Measurements from ENCODE around the gene RNF213. TPM values are rescaled to one million over a fixed set of nuclear protein-coding genes. Genes with fewer than 3 reads are reported as not detected.

The RNF213 gene
- total RNA-seq, 1 donor from 2014 or later: 80.5 TPM

DNA sequence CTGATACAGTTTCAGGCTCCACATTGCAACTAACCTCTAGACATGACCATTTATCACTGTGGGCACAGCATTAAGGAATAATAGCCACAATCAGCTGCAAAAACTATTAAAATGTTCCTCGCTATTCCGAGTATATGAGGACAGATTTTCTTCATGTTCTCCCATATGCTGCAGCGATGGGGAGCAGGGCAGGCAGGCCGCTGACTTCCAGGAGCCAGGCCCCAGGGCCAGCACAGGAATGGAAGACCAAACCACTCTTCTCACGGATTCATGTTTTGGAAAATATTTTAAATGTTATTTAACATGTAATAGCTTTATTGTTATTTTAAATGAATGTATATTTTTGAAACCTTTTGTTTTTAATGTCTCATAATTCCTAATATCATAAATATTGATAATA is 110.5 kb downstream of the RNF213 start:
- no peak overlapping the region for H3K4me3 ChIP-seq (ENCODE audit: low read depth, low read length)
- no peak for DNase-seq (ENCODE audit: low read depth)
- TF ChIP-seq CTCF (conservative IDR thresholded peaks at IDR 0.05; ENCODE audit: low read depth, low read length): no peak

- no peak overlapping the region for H3K4me3 ChIP-seq (ENCODE audit: low read depth, low read length)
- DNase-seq (ENCODE audit: low read depth): no peak
- no peak for TF ChIP-seq CTCF (conservative IDR thresholded peaks at IDR 0.05; ENCODE audit: low read depth, low read length)
Observed at GRCh38 chr17:80372456-80372855, 111.8 kb downstream of the RNF213 start.

GRCh38 chr17:80372922-80373570 is 112.4 kb downstream of the RNF213 start:
- no peak for TF ChIP-seq CTCF (conservative IDR thresholded peaks at IDR 0.05; ENCODE audit: low read depth, low read length)
- H3K4me3 ChIP-seq (ENCODE audit: low read depth, low read length): no peak overlapping the region
- DNase-seq (ENCODE audit: low read depth): no peak

- no peak for TF ChIP-seq CTCF (conservative IDR thresholded peaks at IDR 0.05; ENCODE audit: low read depth, low read length)
- DNase-seq (ENCODE audit: low read depth): no peak
- H3K4me3 ChIP-seq (ENCODE audit: low read depth, low read length): no peak overlapping the region
Observed at GRCh38 chr17:80374039-80374731, 113.5 kb downstream of the RNF213 start.

DNA sequence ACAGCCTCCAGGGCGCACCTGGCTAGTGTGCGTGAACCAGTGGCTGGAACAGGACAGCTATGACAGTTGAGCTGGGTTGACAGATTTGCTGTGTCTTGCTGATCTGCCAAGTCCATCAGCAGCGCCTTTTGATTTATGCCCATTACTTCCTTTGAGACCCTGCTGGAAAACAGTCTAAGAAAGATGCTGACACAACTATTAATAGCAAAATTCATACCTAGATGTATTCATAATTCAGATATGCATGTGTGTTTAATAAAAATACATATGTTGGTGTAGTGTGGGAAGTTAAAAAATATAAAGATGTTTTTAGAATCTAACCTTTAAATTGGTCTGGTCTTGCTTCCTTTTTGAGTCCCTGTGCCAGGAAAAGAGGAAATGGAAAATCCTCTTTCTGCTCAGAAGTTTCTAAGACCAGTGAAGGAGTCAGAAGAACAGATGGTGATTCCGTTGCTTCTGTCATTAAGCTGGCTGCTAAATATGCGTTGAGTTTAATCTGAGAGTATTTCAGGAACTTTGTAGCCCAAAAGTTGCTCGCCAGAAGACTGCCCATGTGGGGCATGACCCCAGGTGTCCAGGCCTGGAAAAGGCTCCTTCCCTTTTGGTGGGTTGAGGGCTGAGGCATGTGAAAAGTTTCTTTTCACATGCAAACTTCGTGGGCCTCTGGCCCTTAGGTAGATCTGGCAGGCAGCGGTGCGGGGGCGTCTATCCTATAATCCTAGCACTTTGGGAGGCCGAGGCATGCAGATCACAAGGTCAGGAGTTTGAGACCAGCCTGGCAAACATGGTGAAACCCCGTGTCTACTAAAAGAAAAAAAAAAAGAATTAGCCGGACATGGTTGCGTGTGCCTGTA is 114.3 kb downstream of the RNF213 start:
- DNase-seq (ENCODE audit: low read depth): no peak
- no peak for TF ChIP-seq CTCF (conservative IDR thresholded peaks at IDR 0.05; ENCODE audit: low read depth, low read length)
- no peak overlapping the region for H3K4me3 ChIP-seq (ENCODE audit: low read depth, low read length)

- no peak for TF ChIP-seq CTCF (conservative IDR thresholded peaks at IDR 0.05; ENCODE audit: low read depth, low read length)
- no peak overlapping the region for H3K4me3 ChIP-seq (ENCODE audit: low read depth, low read length)
- DNase-seq (ENCODE audit: low read depth): no peak
Observed at GRCh38 chr17:80376531-80376930, 115.9 kb downstream of the RNF213 start.
